ENCODE data around the gene LRRC10B.

LRRC10B gene

GRCh38 chr11:61473370-61474012 is 35.1 kb upstream of the LRRC10B start:
- Histone ChIP-seq H3K27ac (replicated peaks) (no peak overlapping the region), H3K27me3 (ENCODE audit: insufficient read depth, poor library complexity, severe bottlenecking) (no peaks in the 10 kb centered on the region), H3K4me3 (replicated peaks; ENCODE audit: insufficient read depth, low read length) (no peak overlapping the region)
- TF ChIP-seq CTCF (IDR thresholded peaks at IDR 0.05; ENCODE audit: insufficient read depth, low read length), result no peak
- no peak for TF ChIP-seq GABPA (IDR thresholded peaks at IDR 0.05; ENCODE audit: low read depth)
- no peak for TF ChIP-seq POLR2AphosphoS5 (IDR thresholded peaks at IDR 0.05; ENCODE audit: low read depth)
- TF ChIP-seq REST (IDR thresholded peaks at IDR 0.05; ENCODE audit: insufficient replicate concordance, low read depth), result no peak
- no peak for TF ChIP-seq SPI1 (IDR thresholded peaks at IDR 0.05; ENCODE audit: borderline replicate concordance, low read depth)
- no peak for DNase-seq (ENCODE audit: low read depth in 1 of 2, low spot score in 1 of 2)

- no peak overlapping the region for H3K4me3 ChIP-seq (replicated peaks; ENCODE audit: insufficient read depth, low read length)
- no peak for DNase-seq (ENCODE audit: low read depth in 1 of 2, low spot score in 1 of 2)
- no peak overlapping the region for H3K27ac ChIP-seq (replicated peaks)
- no peak for TF ChIP-seq SPI1 (IDR thresholded peaks at IDR 0.05; ENCODE audit: borderline replicate concordance, low read depth)
- TF ChIP-seq GABPA (IDR thresholded peaks at IDR 0.05; ENCODE audit: low read depth), result no peak
- TF ChIP-seq POLR2AphosphoS5 (IDR thresholded peaks at IDR 0.05; ENCODE audit: low read depth), result no peak
- TF ChIP-seq REST (IDR thresholded peaks at IDR 0.05; ENCODE audit: insufficient replicate concordance, low read depth), result no peak
- no peak for TF ChIP-seq CTCF (IDR thresholded peaks at IDR 0.05; ENCODE audit: insufficient read depth, low read length)
- H3K27me3 ChIP-seq (ENCODE audit: insufficient read depth, poor library complexity, severe bottlenecking), result no peaks in the 10 kb centered on the region
Measured at GRCh38 chr11:61474013-61474643, 34.4 kb upstream of the LRRC10B start.

GRCh38 chr11:61475433-61475832 is 33.1 kb upstream of the LRRC10B start:
- Histone ChIP-seq H3K4me3 (replicated peaks; ENCODE audit: insufficient read depth, low read length) (no peak overlapping the region), H3K27me3 (ENCODE audit: insufficient read depth, poor library complexity, severe bottlenecking) (no peaks in the 10 kb centered on the region), H3K27ac (replicated peaks) (no peak overlapping the region)
- DNase-seq (ENCODE audit: low read depth in 1 of 2, low spot score in 1 of 2), result no peak
- TF ChIP-seq GABPA (IDR thresholded peaks at IDR 0.05; ENCODE audit: low read depth) (no peak), CTCF (IDR thresholded peaks at IDR 0.05; ENCODE audit: insufficient read depth, low read length) (no peak), SPI1 (IDR thresholded peaks at IDR 0.05; ENCODE audit: borderline replicate concordance, low read depth) (no peak), POLR2AphosphoS5 (IDR thresholded peaks at IDR 0.05; ENCODE audit: low read depth) (no peak), REST (IDR thresholded peaks at IDR 0.05; ENCODE audit: insufficient replicate concordance, low read depth) (no peak)
